HepG2 (cell line): Measurements from ENCODE around the gene OSGIN1. TPM values are rescaled to one million over a fixed set of nuclear protein-coding genes. Genes with fewer than 3 reads are reported as not detected.

ENCODE experiments used
- ATF2 ChIP-seq: sonication (generic); formaldehyde crosslinking; IDR thresholded peaks from 2 replicates; pipeline ENCODE4 v1.4.0; 2020; ENCODE audit warnings: missing genetic modification reagents
- CHD2 ChIP-seq: IDR thresholded peaks from 2 replicates; pipeline ENCODE4 v1.6.1; 2011; ENCODE audit warnings: low read depth, low read length, improper control_type of control experiment
- ERF ChIP-seq: IDR thresholded peaks from 2 replicates; pipeline ENCODE4 v1.6.1; 2018; ENCODE audit warnings: missing biosample characterization, missing genetic modification reagents
- LCORL ChIP-seq, 2 experiments: fragments of 450-650 bp in 1 of 2; sonication (generic) in 1 of 2; formaldehyde crosslinking in 1 of 2; IDR thresholded peaks; 2 replicates each; pipeline versions ENCODE4 v1.5.0 to v1.6.1; 2017 to 2020; ENCODE audit warnings: antibody characterized with exemption in 1 of 2, missing genetic modification reagents in 1 of 2
- NFE2L2 ChIP-seq: fragments of 150-350 bp; IDR thresholded peaks from 2 replicates; pipeline ENCODE4 v1.6.1; 2014; ENCODE audit warnings: low read length
- RBM22 ChIP-seq: fragments of 200-400 bp; formaldehyde crosslinking; optimal IDR thresholded peaks from 2 replicates; pipeline ENCODE3; 2017; ENCODE audit warnings: mild to moderate bottlenecking, low read length, moderate library complexity
- SAP130 ChIP-seq: IDR thresholded peaks from 2 replicates; pipeline ENCODE4 v1.6.1; 2016; ENCODE audit warnings: low read depth
- SMAD3 ChIP-seq: sonication (generic); formaldehyde crosslinking; IDR thresholded peaks from 2 replicates; pipeline ENCODE4 v1.4.0; 2020; ENCODE audit warnings: missing genetic modification reagents
- SRSF9 ChIP-seq: fragments of 200-400 bp; formaldehyde crosslinking; IDR thresholded peaks from 2 replicates; pipeline ENCODE4 v1.6.1; 2018; ENCODE audit warnings: borderline replicate concordance, mild to moderate bottlenecking, low read depth, low read length; ENCODE audit not compliant: insufficient read depth, poor library complexity, severe bottlenecking
- TFDP2 ChIP-seq: sonication (generic); formaldehyde crosslinking; IDR thresholded peaks from 2 replicates; pipeline ENCODE4 v1.4.0; 2020; ENCODE audit warnings: missing genetic modification reagents
- ZBTB25 ChIP-seq: IDR thresholded peaks from 2 replicates; pipeline ENCODE4 v1.6.1; 2018; ENCODE audit warnings: missing genetic modification reagents
- ZNF101 ChIP-seq: sonication (generic); formaldehyde crosslinking; IDR thresholded peaks from 2 replicates; pipeline ENCODE4 v1.4.0; 2020; ENCODE audit warnings: mild to moderate bottlenecking, low read depth, missing genetic modification reagents, borderline replicate concordance
- ZNF124 ChIP-seq: sonication (generic); formaldehyde crosslinking; IDR thresholded peaks from 2 replicates; pipeline ENCODE4 v1.4.0; 2020; ENCODE audit warnings: missing genetic modification reagents
- ZNF597 ChIP-seq: sonication (generic); formaldehyde crosslinking; IDR thresholded peaks from 2 replicates; pipeline ENCODE4 v1.5.0; 2020; ENCODE audit warnings: missing genetic modification reagents
- ZNF607 ChIP-seq: sonication (generic); formaldehyde crosslinking; IDR thresholded peaks from 2 replicates; pipeline ENCODE4 v1.5.1; 2020; ENCODE audit warnings: missing genetic modification reagents, mild to moderate bottlenecking, borderline replicate concordance
- ZNF614 ChIP-seq: IDR thresholded peaks from 2 replicates; pipeline ENCODE4 v1.6.1; 2018; ENCODE audit warnings: missing biosample characterization, missing genetic modification reagents, inconsistent platforms, borderline replicate concordance
- ZNF75D ChIP-seq: sonication (generic); formaldehyde crosslinking; IDR thresholded peaks from 2 replicates; pipeline ENCODE4 v1.8.1; 2023; ENCODE audit warnings: missing genetic modification reagents, mild to moderate bottlenecking, borderline replicate concordance
- ZNF766 ChIP-seq: sonication (generic); formaldehyde crosslinking; IDR thresholded peaks from 2 replicates; pipeline ENCODE4 v1.5.0; 2020; ENCODE audit warnings: missing genetic modification reagents, borderline replicate concordance
- ZNF83 ChIP-seq: sonication (generic); formaldehyde crosslinking; IDR thresholded peaks from 2 replicates; pipeline ENCODE4 v1.4.0; 2020; ENCODE audit warnings: missing genetic modification reagents, mild to moderate bottlenecking, borderline replicate concordance
- polyA plus RNA-seq, 8 experiments: library from polyadenylated mRNA; depleted of rRNA in 3 of 8; stranded (reverse) in 7 of 8; unstranded in 1 of 8; fragments of >200 nt; fragmentation: Illumina TruSeq in 4 of 8; extraction: Trizol in 4 of 8; gene quantifications; 2 replicates each; pipeline versions ENCODE4 v1.2.1 to v1.2.3, GENCODE V29; 2011 to 2016; ENCODE audit warnings: low read depth in 4 of 8, missing spikeins in 1 of 8, mixed read lengths in 1 of 8; ENCODE audit not compliant: insufficient read depth in 1 of 8
- total RNA-seq, 5 experiments: library from RNA; depleted of rRNA; stranded (reverse); fragments of >200 nt; fragmentation: Illumina TruSeq; extraction: Trizol; gene quantifications; 2 replicates each; pipeline ENCODE4 v1.2.3, GENCODE V29; 2016; ENCODE audit warnings: low read depth in 1 of 5
- TF ChIP-seq, protein P1 (sequence below): sonication (generic); formaldehyde crosslinking; IDR thresholded peaks from 2 replicates; pipeline ENCODE4 v1.9.0; 2021; ENCODE audit warnings: missing genetic modification reagents, mild to moderate bottlenecking, borderline replicate concordance
- TF ChIP-seq, protein P2 (sequence below): sonication (generic); formaldehyde crosslinking; IDR thresholded peaks from 2 replicates; pipeline ENCODE4 v1.8.1; 2022; ENCODE audit warnings: mild to moderate bottlenecking, missing genetic modification reagents

The OSGIN1 gene
- total and polyA plus RNA-seq, 2 of the 13 experiments (the other 11 are each of a cell fraction or from before 2014, with no cell fraction given) = 20.5 to 27.1 TPM

- peak; percentile 99 for TF ChIP-seq SAP130 (CRISPR knock-in tag)
- 0 out of 2 replicates have a peak, but pooled peaks have one; percentile 27 for TF ChIP-seq ZNF101 (CRISPR knock-in tag)
- peak; percentile 91 for TF ChIP-seq ZNF124 (CRISPR knock-in tag)
- TF ChIP-seq LCORL (IDR thresholded peaks at IDR 0.05) = peak; percentile 94
- peak; percentile 98 for TF ChIP-seq LCORL (CRISPR knock-in tag; IDR thresholded peaks at IDR 0.05)
- peak; percentile 80 for TF ChIP-seq TFDP2 (CRISPR knock-in tag)
- TF ChIP-seq NFE2L2 = no peak
- TF ChIP-seq ZNF766 = peak; percentile 87; the same call in 1 of the 2 replicates
- no peak for TF ChIP-seq SRSF9
- TF ChIP-seq RBM22 = no peak
- TF ChIP-seq ZNF614 (CRISPR knock-in tag) = peak; percentile 86; the same call in 1 of the 2 replicates
- peak; percentile 40; the same call in 1 of the 2 replicates for TF ChIP-seq ZNF607 (CRISPR knock-in tag)
- TF ChIP-seq ZBTB25 = peak; percentile 97
- peak; percentile 99 for TF ChIP-seq SMAD3 (CRISPR knock-in tag)
- TF ChIP-seq ZNF83 = peak; percentile 60; the same call in 1 of the 2 replicates
- peak; percentile 97 for TF ChIP-seq ATF2
- TF ChIP-seq ZNF75D (CRISPR knock-in tag) = no peak
- no peak for TF ChIP-seq ZNF597
- TF ChIP-seq CHD2 = no peak
- TF ChIP-seq, protein P1, sequence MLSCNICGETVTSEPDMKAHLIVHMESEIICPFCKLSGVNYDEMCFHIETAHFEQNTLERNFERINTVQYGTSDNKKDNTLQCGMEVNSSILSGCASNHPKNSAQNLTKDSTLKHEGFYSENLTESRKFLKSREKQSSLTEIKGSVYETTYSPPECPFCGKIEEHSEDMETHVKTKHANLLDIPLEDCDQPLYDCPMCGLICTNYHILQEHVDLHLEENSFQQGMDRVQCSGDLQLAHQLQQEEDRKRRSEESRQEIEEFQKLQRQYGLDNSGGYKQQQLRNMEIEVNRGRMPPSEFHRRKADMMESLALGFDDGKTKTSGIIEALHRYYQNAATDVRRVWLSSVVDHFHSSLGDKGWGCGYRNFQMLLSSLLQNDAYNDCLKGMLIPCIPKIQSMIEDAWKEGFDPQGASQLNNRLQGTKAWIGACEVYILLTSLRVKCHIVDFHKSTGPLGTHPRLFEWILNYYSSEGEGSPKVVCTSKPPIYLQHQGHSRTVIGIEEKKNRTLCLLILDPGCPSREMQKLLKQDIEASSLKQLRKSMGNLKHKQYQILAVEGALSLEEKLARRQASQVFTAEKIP (CRISPR knock-in tag) = no peak
- TF ChIP-seq, protein P2, sequence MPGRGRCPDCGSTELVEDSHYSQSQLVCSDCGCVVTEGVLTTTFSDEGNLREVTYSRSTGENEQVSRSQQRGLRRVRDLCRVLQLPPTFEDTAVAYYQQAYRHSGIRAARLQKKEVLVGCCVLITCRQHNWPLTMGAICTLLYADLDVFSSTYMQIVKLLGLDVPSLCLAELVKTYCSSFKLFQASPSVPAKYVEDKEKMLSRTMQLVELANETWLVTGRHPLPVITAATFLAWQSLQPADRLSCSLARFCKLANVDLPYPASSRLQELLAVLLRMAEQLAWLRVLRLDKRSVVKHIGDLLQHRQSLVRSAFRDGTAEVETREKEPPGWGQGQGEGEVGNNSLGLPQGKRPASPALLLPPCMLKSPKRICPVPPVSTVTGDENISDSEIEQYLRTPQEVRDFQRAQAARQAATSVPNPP (CRISPR knock-in tag) = peak; percentile 77
- peak; percentile 99 for TF ChIP-seq ERF
Observed at GRCh38 chr16:83942815-83943515, 10.1 kb upstream of the OSGIN1 start (continued).
